ENCODE results near the gene KRTAP1-5.
"Not testable (repeated sequence)": the region's sequence is repeated elsewhere in the genome, so short reads cannot be mapped to it uniquely, and the experiment has no call there.

The KRTAP1-5 gene

GRCh38 chr17:41046735-41047465 is 19.9 kb upstream of the KRTAP1-5 start, which contains the start of gene KRTAP2-1:
KRTAP2-1 (minus strand) TSS chr17:41047316; CDS start chr17:41047267, 49 bp downstream.
- DNase-seq: not testable (repeated sequence)

GRCh38 chr17:41042953-41043352 is 15.9 kb upstream of the KRTAP1-5 start:
- no peak for DNase-seq

GRCh38 chr17:41040783-41041571 is 14.0 kb upstream of the KRTAP1-5 start, which contains the start of gene KRTAP1-1:
KRTAP1-1 (minus strand) TSS chr17:41041450; CDS start chr17:41041397, 53 bp downstream.
- not testable (repeated sequence) for DNase-seq

- no peak for DNase-seq
These were observed 10.9 kb upstream of the KRTAP1-5 start for GRCh38 chr17:41037853-41038350.

- DNase-seq: not testable (repeated sequence)
These were observed 7.4 kb upstream of the KRTAP1-5 start, which contains the start of gene KRTAP1-3 for GRCh38 chr17:41034346-41034935. KRTAP1-3 (minus strand) TSS chr17:41034874; CDS start chr17:41034821, 53 bp downstream.

- DNase-seq: no peak
These were observed 2.7 kb upstream of the KRTAP1-5 start, which contains the start of gene KRTAP1-4 for GRCh38 chr17:41029633-41030245. KRTAP1-4 (minus strand) TSS chr17:41030195; CDS start chr17:41030078, 117 bp downstream.

- no peak for DNase-seq
These were observed 2.3 kb downstream of the KRTAP1-5 start for GRCh38 chr17:41024697-41025096.

GRCh38 chr17:41020336-41020735 is 6.7 kb downstream of the KRTAP1-5 start:
- DNase-seq: no peak

- DNase-seq: no peak
These were observed 7.6 kb downstream of the KRTAP1-5 start for GRCh38 chr17:41019415-41019814.

- no peak for DNase-seq
These were observed 8.5 kb downstream of the KRTAP1-5 start for GRCh38 chr17:41018541-41018940.

GRCh38 chr17:41016578-41017215 is 10.3 kb downstream of the KRTAP1-5 start:
- DNase-seq: no peak

- no peak for DNase-seq
These were observed 11.6 kb downstream of the KRTAP1-5 start for GRCh38 chr17:41015454-41015853.

- no peak for DNase-seq
These were observed 13.4 kb downstream of the KRTAP1-5 start for GRCh38 chr17:41013606-41014005.

- no peak for DNase-seq
These were observed 13.8 kb downstream of the KRTAP1-5 start for GRCh38 chr17:41013181-41013580.

- no peak for DNase-seq
These were observed 14.5 kb downstream of the KRTAP1-5 start for GRCh38 chr17:41012326-41013120.

GRCh38 chr17:41010441-41010840 is 16.6 kb downstream of the KRTAP1-5 start:
- DNase-seq: no peak

- no peak for DNase-seq
These were observed 17.1 kb downstream of the KRTAP1-5 start for GRCh38 chr17:41009936-41010335.

- no peak for DNase-seq
These were observed 17.7 kb downstream of the KRTAP1-5 start for GRCh38 chr17:41009301-41009760.

- no peak for DNase-seq
These were observed 18.2 kb downstream of the KRTAP1-5 start, which contains the start of gene KRTAP3-1 for GRCh38 chr17:41008811-41009210. KRTAP3-1 (minus strand) TSS chr17:41009128; CDS start chr17:41009074, 54 bp downstream.

- DNase-seq: no peak
These were observed 22.6 kb downstream of the KRTAP1-5 start for GRCh38 chr17:41004397-41004796.

- DNase-seq: no peak
These were observed 23.1 kb downstream of the KRTAP1-5 start for GRCh38 chr17:41003926-41004325.
